ENCODE data around the gene AVPR2. TPM values are rescaled to one million over a fixed set of nuclear protein-coding genes. Genes with fewer than 3 reads are reported as not detected.

AVPR2 gene
- total and polyA plus RNA-seq, 4 donors, result 0.05 TPM; not detected in 3

DNA sequence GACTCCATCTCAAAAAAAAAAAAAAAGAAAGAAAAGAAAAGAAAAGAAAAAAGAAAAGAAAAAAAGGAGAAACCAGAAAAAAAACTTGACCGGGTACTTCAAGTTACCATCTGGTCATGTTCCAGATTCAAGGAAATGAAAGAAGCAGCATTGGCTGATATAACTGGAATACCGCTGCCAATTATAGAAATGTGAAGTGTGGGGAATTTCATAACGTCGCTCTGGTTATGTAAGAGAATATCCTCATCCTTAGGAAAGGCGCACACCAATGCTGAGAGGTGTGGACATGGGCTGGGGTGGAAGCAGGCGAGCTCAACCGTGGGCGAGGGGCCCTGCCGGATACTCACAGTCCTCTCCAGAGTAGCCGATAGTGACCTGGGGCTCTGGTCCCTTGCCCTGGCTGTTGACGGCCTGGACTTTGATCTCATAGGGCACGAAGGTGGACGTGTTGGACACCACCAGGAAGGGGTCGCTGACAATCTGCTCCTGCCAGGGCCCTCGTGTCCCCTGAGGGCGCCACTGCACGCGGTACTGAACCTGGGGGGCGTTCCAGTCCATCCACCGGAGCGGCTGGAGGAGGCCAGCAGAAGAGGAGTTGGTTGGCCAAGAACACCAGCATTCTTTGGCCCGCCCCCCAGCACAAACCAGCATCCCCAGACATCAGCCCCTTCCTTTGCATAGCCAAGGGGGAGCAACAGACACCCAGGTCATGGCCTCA is 38.0 kb upstream of the AVPR2 start:
- Histone ChIP-seq H3K27me3 (ENCODE audit: control insufficient read depth in 4 of 4, insufficient read depth in 4 of 4, low read length in 3 of 4) (no peaks in the 10 kb centered on the region), H3K9me3 (ENCODE audit: control insufficient read depth in 4 of 4, low read length in 3 of 4) (no peaks in the 10 kb centered on the region), H3K4me1 (ENCODE audit: control insufficient read depth in 4 of 4, insufficient read depth in 4 of 4, low read length in 3 of 4) (no peaks in the 10 kb centered on the region), H3K36me3 (ENCODE audit: control insufficient read depth in 4 of 4, insufficient read depth in 3 of 4, low read depth in 1 of 4, low read length in 3 of 4) (no peaks in the 10 kb centered on the region), H3K27ac (ENCODE audit: low read depth in 1 of 2, low read length in 2 of 2) (no peak overlapping the region), H3K4me3 (ENCODE audit: low read depth in 1 of 3, low read length in 3 of 3) (no peak overlapping the region), H3K9ac (ENCODE audit: low read depth in 1 of 2, low read length in 2 of 2) (no peak overlapping the region)
- TF ChIP-seq, protein P1, sequence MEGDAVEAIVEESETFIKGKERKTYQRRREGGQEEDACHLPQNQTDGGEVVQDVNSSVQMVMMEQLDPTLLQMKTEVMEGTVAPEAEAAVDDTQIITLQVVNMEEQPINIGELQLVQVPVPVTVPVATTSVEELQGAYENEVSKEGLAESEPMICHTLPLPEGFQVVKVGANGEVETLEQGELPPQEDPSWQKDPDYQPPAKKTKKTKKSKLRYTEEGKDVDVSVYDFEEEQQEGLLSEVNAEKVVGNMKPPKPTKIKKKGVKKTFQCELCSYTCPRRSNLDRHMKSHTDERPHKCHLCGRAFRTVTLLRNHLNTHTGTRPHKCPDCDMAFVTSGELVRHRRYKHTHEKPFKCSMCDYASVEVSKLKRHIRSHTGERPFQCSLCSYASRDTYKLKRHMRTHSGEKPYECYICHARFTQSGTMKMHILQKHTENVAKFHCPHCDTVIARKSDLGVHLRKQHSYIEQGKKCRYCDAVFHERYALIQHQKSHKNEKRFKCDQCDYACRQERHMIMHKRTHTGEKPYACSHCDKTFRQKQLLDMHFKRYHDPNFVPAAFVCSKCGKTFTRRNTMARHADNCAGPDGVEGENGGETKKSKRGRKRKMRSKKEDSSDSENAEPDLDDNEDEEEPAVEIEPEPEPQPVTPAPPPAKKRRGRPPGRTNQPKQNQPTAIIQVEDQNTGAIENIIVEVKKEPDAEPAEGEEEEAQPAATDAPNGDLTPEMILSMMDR (IDR thresholded peaks at IDR 0.05; ENCODE audit: low read depth, low read length, missing input control), result no peak
- no peak for TF ChIP-seq TAF1 (conservative IDR thresholded peaks at IDR 0.05)
- no peak for TF ChIP-seq RXRA (IDR thresholded peaks at IDR 0.05)
- no peak for TF ChIP-seq NR2F2 (IDR thresholded peaks at IDR 0.05)
- TF ChIP-seq FOXA2 (IDR thresholded peaks at IDR 0.05), result no peak
- no peak for TF ChIP-seq GABPA (IDR thresholded peaks at IDR 0.05 in 1 of 2, conservative IDR thresholded peaks at IDR 0.05 in 1 of 2)
- TF ChIP-seq, protein P2, sequence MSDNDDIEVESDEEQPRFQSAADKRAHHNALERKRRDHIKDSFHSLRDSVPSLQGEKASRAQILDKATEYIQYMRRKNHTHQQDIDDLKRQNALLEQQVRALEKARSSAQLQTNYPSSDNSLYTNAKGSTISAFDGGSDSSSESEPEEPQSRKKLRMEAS (IDR thresholded peaks at IDR 0.05), result no peak
- no peak for TF ChIP-seq FOXA1 (IDR thresholded peaks at IDR 0.05)
- TF ChIP-seq HNF4G (IDR thresholded peaks at IDR 0.05), result no peak
- TF ChIP-seq YY1 (IDR thresholded peaks at IDR 0.05), result no peak
- TF ChIP-seq, protein P3, sequence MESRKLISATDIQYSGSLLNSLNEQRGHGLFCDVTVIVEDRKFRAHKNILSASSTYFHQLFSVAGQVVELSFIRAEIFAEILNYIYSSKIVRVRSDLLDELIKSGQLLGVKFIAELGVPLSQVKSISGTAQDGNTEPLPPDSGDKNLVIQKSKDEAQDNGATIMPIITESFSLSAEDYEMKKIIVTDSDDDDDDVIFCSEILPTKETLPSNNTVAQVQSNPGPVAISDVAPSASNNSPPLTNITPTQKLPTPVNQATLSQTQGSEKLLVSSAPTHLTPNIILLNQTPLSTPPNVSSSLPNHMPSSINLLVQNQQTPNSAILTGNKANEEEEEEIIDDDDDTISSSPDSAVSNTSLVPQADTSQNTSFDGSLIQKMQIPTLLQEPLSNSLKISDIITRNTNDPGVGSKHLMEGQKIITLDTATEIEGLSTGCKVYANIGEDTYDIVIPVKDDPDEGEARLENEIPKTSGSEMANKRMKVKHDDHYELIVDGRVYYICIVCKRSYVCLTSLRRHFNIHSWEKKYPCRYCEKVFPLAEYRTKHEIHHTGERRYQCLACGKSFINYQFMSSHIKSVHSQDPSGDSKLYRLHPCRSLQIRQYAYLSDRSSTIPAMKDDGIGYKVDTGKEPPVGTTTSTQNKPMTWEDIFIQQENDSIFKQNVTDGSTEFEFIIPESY (IDR thresholded peaks at IDR 0.05), result no peak
- TF ChIP-seq HNF4A (conservative IDR thresholded peaks at IDR 0.05), result no peak
- TF ChIP-seq EGR1 (IDR thresholded peaks at IDR 0.05; ENCODE audit: low read depth in 2 of 2), result no peak
- TF ChIP-seq RAD21 (IDR thresholded peaks at IDR 0.05), result no peak
- TF ChIP-seq JUND (IDR thresholded peaks at IDR 0.05), result no peak
- TF ChIP-seq, protein P4, sequence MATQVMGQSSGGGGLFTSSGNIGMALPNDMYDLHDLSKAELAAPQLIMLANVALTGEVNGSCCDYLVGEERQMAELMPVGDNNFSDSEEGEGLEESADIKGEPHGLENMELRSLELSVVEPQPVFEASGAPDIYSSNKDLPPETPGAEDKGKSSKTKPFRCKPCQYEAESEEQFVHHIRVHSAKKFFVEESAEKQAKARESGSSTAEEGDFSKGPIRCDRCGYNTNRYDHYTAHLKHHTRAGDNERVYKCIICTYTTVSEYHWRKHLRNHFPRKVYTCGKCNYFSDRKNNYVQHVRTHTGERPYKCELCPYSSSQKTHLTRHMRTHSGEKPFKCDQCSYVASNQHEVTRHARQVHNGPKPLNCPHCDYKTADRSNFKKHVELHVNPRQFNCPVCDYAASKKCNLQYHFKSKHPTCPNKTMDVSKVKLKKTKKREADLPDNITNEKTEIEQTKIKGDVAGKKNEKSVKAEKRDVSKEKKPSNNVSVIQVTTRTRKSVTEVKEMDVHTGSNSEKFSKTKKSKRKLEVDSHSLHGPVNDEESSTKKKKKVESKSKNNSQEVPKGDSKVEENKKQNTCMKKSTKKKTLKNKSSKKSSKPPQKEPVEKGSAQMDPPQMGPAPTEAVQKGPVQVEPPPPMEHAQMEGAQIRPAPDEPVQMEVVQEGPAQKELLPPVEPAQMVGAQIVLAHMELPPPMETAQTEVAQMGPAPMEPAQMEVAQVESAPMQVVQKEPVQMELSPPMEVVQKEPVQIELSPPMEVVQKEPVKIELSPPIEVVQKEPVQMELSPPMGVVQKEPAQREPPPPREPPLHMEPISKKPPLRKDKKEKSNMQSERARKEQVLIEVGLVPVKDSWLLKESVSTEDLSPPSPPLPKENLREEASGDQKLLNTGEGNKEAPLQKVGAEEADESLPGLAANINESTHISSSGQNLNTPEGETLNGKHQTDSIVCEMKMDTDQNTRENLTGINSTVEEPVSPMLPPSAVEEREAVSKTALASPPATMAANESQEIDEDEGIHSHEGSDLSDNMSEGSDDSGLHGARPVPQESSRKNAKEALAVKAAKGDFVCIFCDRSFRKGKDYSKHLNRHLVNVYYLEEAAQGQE (IDR thresholded peaks at IDR 0.05), result no peak
- no peak for TF ChIP-seq SP1 (IDR thresholded peaks at IDR 0.05)
- TF ChIP-seq, protein P5, sequence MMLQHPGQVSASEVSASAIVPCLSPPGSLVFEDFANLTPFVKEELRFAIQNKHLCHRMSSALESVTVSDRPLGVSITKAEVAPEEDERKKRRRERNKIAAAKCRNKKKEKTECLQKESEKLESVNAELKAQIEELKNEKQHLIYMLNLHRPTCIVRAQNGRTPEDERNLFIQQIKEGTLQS (IDR thresholded peaks at IDR 0.05), result no peak
- no peak for DNase-seq (ENCODE audit: low spot score)
- whole genome bisulfite sequencing, result 76% methylated on average over 22 of the region's 22 CpGs
